Hindlimb muscle (tissue), 1 donor: ENCODE data around the gene RASA1. TPM values are rescaled to one million over a fixed set of nuclear protein-coding genes. Genes with fewer than 3 reads are reported as not detected.

Experiments
- DNase-seq: peaks from one replicate; pipeline ENCODE4 v3.0.0-alpha.2; 2013
- polyA plus RNA-seq: library from polyadenylated mRNA; unstranded; fragments of 120-200 nt; gene quantifications from one replicate; pipeline ENCODE4 v1.2.1, GENCODE V29; 2013; ENCODE audit not compliant: insufficient read length

The RASA1 gene
- polyA plus RNA-seq, 1 donor, result 27.7 TPM

DNA sequence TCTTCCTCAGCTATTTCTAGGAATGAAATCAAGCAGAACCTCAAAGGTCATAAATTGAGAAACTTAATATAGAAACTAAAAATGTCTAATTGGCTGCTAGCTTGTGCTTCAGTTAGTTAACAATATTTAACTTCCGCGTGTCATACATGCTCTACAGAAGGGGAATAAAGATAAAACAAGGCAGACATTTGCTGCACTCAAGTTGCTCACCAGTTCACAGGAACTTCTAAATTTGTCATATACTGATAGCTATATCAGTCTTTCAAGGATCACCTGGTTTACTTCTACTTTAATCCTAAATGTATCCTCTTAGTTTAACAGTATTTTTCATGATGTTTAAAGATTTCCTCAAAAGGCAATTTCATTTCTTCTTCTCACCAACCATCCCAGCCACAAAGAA is 136.7 kb downstream of the RASA1 start:
- DNase-seq, result no peak

DNA sequence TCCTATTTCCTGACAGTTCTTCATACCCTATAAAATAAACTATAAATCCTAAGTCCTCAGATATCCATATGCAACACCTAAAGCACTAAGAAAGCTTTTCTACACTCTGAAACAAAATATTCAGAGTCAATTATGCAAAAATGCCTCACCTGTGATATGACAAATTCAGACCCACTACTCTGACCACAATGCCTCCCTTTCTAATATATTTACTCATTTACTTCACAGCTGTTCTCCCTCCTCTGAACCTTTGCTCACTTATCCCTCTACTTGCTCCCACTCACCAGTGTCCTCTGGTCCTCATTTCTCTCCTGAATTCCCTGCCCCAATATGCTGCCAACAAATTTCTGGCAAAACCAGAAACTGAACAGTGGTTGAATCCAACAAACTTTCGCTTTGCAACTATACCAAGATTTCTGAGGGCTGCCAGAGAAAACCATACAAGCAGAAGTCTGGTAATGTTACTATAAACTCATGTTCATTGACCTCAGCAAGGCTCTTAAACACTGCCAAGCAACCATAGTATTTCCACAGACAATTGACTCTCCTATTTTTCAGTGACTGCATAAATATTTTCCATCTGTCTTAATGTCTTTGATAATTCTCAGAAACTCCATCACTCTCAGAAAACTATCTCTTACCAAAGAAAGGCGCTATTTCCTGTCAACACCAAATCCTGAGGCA is 137.9 kb downstream of the RASA1 start:
- no peak for DNase-seq

DNA sequence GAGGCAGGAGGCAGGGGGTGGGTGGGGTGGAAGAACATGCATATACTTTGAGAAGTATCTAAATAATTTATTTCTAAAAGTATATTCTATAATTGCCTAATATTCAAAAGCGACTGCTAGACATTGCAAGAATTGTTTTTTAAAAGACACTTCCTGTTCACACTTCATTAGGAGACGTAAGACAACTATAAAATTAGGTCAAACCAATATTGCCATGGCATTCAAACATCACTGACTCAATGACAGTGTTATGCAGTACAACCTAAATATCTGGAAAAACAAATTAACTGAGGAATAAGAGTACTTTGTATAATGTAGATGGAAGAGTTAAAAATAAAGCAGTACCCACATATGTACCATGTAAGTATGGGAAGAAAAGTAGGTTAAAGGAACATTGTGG is 140.5 kb downstream of the RASA1 start:
- no peak for DNase-seq

DNA sequence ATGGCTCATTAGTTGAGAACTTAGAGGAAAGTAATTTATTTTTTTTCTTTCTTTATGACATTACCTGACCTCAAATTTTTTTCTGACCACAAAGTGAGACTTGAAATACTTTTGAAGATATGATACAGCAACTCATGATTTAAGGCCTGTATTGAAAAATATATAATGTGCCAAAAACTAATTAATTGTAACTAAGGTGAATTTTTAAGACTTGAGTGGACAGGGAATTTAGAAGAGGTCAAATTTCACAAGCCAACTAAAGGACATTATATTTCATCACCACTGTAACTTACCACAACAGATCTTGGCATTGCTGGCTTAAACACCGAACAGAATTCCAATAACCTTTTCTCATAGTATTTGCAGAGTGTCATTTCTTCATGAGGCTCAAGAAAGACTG is 143.2 kb downstream of the RASA1 start:
- no peak for DNase-seq

DNA sequence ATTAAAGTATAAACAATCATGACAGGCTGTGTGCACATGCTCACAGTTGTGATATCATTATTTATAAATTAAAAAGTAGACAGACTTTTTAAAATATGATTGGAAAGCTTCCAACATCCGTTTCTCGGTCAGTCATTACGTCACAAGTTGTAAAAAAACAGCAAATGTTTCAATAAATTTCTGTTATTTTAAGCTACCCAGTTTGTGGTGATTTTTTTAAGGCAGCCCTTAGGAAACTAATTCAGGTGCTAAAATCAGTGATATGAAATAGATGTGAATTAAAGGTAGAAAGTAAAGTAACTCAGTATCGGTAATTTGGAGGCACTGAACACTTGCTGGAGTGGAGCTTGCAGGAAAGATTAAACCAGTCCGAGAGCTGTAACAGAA is 143.9 kb downstream of the RASA1 start:
- no peak for DNase-seq

DNA sequence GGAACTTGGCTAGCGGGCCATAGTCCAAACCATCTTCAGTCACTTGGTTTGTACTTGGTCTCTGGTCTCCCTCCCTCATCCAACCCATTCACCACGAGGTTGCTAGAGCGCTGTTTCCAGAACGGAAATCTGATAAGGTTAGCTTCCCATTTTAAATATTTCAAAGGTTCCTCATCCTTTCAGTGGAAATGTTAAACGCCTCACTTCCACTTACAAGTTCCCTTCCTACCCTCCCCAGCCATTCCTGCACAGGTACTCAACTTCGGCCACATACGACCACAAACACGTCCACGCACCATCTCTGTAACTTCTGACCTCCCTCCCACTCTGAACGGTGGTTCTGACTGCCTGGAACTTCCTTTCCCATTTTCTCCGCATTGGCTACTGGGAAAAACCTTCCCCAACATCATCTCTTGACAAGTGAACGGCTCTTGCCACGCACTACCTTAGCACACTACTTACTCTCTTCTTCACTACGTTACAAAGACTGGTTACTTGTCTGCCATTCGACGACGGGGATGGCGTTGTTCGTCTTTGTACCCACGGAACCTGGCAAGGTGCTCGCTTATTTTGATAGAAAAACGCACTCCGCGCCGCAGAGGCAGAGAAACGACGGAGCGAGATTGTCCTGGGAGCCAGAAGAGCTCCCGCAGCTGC is 144.4 kb downstream of the RASA1 start:
- peak; percentile 54 for DNase-seq

DNA sequence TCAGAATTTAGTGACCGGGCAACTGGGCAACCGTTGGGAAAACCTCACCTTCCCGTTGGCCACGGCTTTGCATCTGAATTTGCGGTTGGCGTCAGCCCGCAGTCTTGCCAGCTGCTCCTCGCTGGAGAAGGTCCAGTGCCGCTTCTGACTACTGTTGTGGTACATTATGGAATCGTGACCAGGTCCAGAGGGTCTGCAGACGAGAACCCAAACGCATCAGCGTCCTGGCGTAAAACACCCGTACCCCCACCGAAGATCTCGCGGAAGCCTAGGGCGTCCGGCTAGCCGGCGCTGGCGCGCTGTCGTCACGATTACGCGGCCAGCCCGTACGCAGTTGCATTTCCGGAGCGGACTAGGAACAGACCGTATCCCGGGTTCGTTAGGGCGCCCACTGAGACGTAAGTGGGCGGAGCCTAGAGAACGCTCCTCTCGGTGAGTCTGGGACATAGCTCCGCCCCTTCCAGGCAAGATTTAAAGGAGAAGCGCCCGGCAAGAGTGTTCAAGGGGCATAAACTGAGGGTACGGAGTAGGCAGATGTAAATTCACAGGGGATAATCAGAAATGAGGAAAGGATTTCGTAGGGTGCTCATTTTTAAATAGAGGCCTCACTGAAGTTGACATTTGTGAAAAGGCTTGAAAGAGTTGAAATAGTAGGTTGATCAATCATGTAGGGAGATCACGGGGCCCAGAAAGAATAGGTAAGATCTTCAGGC is 145.1 kb downstream of the RASA1 start, which contains the start of gene CCNH:
TSS of gene CCNH (minus strand) at position 301 of the 713 bp plus-strand sequence. CDS start at position 165, 136 bp downstream.
- peak; percentile 99 for DNase-seq

DNA sequence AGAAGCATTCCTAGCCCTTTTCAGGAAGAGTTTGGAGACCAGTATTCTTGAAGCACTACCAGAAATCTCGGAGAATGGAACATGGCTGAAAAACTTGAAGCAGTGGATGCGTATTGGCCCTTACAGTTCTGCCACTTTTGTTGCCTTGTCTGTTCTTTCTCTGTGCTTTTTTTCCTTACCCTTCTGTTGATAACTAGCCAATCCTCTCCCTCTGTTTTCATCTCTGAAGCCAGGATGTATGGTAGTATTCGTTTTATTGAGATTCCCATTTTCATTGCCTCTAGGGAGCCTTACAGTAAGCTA is 145.6 kb downstream of the RASA1 start:
- DNase-seq, result no peak

DNA sequence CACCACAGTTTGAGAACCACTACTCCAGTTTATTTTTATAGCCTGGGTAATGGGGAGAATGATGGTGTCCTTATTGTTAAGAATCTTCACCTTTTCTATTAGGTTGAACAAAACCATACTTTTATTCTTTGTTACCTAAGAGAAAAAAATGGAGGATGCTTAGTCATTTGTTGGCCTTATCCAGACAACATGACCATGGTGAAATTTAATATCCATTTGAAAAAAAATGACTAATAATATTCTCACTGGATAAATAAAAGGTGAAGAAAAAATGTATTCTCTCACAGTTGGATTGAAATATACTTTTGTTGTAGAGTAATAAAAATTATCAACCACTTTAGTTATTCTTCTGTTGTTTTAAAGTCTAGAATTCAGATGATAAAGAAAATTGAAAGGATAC is 150.8 kb downstream of the RASA1 start:
- DNase-seq, result no peak

DNA sequence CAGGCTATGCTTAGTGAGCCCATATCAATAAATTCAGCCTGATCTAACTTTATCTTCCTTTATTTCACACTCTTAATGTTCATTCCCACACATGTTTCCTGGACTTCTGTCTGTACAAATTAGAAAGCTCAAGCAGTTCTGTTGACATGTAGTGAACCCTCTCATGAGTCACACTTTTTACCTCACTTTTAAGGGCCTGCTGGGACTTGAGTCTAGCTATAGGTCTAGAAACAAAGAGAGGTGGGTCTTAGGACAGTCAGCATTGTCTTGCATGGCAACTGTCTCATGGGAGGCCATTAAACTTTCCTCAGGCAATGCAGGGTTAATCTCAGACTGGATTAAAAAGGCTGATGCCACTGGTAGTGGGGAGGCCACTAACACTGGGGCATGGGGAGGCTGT is 153.6 kb downstream of the RASA1 start:
- DNase-seq, result no peak

DNA sequence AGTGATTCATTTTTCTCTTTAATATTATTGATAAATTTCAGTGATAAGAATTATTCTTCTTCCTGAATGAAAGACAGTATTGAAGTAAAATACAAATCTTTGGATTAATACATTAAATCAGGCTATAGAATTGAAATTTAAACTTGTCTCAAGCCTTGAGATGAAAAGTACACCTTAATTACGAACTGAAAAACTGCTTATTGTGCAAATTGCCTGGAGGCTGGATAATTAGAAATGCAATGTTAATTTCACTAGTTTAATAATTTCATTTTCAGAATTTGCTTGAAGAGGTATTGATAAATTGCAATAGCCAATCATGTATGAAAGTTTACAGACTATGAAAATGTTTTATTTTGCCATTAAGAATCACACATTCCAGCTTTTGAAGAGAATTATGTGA is 156.1 kb downstream of the RASA1 start:
- DNase-seq, result no peak

DNA sequence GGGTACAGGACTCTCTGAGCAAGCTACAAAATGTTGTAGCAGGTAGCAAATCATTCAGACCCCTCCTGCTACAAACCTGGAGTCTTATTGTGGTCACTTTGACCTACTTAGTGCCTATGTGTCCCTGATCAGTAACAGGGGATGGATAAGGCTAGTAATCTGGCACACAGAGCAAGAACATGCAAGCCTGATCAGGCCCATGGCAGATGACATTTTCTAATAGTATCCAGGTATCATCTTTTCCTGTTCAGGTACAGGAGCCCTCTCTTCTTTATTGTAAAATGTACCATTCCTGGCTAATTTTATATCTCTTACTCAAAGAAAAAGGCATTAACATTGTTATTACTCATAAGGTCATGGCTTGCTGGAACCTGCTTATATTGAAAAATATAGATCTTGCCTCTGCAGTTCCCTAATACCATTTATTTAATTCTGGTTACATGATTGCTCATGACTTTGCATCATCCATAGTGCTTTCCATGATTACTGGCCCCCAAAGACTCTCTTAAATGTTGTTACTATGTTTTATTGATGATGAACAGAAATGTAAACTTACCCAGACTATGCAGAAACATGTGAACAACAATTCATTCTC is 163.3 kb downstream of the RASA1 start:
- no peak for DNase-seq

DNA sequence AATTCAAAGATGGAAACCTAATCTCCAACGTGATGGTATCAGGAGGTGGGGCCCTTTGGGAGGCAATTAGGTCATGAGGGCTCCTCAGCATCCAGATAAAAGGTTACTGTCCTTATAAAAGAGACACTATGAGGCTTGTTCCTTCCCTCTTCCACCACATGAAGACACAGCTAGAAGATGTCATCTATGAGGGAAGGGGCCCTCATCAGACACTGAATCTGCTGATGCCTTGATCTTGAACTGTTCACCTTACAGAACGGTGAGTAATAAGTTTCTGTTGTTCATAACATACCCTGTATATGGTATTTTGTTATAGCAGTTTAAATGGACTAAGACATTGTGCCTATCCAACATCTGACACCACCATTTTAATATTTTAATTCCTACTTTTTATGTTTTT is 164.8 kb downstream of the RASA1 start:
- no peak for DNase-seq

DNA sequence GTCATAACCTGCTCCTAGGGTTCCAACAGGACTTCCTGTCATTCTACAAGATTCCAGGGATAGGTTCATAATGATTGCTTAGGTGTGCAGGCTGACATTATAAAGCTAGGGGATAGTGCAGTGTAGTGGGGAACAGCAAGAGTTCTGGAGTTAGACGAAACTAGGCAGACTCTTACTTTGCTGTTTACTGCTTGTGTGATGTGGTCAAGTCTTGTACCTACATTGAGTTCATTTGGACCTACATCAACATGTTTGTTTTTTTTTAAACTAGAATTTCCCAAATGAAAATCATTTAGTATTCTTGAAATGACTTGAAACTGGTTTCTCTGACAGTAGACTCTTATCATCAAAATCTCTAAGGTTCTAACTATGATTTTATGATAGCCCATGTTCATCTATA is 166.3 kb downstream of the RASA1 start:
- DNase-seq, result no peak

DNA sequence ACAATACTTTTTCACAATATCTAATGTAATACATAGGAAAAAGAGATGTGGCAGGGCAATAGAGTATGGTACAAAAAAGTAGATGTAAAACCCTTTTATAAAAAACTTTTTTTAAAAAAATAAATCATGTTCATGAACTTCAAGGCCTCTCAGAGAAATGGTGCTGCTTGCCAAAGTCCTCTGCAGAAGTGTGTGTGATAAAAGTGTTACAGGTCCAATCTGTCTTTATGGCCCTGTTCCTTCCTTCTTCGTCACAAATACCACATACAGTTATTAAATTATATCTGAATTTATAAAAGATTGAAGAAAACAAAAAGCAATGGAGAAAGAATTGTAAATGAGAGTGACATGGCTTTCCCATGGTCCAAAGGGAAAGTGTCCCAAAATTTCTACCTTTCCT is 166.8 kb downstream of the RASA1 start:
- DNase-seq, result no peak

DNA sequence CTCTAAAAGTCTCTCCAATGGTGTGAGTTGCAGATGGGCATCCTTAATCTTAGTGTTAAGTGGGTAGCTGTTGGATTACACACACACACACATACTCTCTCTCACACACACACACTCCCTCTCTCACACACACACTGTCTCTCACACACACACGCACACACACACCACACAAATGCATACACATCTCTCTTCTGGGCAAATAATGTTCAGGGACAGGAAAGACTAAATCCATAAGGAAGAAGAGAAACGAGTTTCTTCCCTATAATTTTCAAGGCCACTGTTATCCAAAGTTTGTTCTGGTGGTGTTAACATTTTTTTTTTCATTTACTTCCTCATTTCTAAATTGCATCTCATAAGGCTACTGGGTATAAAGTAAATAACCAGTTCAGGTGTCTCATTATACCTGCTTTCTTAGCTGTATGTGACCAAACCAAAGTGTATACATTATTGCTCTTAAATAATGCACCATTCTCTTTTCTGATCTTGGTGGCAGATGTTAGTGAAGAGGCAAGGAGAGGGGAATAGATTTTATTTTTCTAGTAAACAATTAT is 167.5 kb downstream of the RASA1 start:
- DNase-seq, result no peak

DNA sequence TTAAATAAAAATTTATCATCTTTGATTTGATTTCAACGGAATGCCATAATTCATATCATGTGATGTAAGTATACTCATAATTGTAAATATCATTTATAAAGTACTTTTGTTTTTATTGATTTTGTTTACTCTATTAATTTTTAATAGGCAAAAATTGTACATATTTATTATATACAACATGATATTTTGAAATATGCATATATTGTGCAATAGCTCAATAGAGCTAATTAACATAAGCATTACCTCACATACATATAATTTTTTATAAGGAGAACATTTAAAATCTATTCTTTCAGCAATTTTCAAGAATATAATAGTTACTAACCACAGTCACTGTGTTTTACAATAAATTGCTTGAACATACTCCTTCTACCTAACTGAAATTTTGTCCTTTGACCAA is 170.0 kb downstream of the RASA1 start:
- no peak for DNase-seq

DNA sequence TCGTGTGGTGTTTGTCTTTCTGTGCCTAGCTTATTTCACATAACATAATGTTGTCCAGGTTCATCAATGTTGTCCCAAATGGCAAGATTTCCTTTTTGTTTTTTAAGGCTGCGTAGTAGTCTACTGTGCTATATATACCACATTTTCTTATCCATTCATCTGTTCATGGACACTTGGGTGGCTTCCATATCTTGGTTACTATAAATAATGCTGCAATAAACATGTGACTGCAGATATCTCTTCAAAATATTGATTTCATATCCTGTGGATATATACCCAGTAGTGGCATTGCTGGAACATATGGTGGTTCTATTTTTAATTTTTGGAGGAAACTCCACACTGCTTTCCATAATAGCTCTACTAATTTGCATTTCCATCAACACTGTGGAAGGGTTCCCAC is 170.5 kb downstream of the RASA1 start:
- no peak for DNase-seq

Other genes starting within 250 kb of the RASA1 start
- 24.3 TPM for gene CCNH, start 145.0 kb downstream of the RASA1 start, polyA plus RNA-seq